Fibroblast of skin of abdomen (primary cell): ENCODE data around the gene SATB1.
"Not testable (repeated sequence)": the region's sequence is repeated elsewhere in the genome, so short reads cannot be mapped to it uniquely, and the experiment has no call there.

ENCODE experiments used
- DNase-seq: peaks from one replicate; pipeline ENCODE4 v3.0.0-alpha.2; 2013

The SATB1 gene

DNA sequence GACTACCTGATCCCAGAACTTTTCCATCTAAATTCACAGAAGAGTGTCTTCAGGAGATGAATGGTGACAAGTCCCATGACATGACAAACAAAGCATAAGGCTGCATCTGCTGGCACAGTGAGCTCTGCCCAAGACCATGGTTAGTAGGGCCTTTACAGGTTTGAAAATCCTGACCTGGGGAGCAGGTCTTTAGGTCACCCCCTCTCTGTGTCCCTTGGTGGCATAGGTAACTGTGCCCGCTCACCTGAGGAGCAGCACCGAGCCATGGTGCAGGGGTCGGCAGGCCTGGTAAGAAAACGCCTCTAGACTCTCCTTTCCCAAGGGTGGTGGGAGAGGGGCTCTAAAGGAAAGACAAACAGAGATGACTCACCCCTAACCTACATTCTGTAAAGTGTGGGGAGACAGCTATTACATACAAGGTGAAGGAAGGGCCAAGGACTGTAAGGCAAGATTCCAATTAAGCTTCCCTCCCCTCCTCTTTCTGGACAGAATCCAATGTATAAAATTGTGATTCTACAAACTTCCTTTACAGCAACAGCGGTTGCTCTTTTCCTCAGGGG is 74.0 kb downstream of the SATB1 start:
- DNase-seq: no peak

DNA sequence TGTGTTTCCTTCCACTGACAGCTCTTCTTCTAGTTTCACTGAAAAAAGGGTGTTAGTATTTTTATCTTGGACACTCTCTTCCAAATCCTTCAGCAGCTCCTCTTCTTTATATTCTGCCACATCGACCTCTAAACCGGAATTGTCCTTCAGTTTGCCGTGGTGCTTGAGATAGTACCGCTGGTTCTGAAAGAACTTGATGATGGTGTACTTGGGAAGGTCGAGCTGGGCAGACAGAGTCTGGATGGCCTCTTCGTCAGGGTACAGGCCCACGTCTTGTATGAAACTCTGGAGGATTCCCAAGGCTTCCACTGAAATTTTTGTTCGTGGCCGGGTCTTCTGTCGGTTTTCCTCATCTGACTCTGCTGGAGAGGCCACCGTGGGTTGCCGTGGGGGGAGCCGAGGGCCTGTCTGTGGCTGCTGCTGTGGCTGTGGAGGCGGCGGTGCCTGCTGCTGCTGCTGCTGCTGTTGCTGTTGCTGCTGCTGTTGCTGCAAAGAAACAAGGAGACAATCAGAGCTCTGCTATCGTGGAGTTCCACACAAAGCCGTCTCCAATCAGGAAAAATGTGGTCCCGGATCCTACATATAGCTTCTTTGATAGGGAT is 75.8 kb downstream of the SATB1 start:
- DNase-seq: no peak

DNA sequence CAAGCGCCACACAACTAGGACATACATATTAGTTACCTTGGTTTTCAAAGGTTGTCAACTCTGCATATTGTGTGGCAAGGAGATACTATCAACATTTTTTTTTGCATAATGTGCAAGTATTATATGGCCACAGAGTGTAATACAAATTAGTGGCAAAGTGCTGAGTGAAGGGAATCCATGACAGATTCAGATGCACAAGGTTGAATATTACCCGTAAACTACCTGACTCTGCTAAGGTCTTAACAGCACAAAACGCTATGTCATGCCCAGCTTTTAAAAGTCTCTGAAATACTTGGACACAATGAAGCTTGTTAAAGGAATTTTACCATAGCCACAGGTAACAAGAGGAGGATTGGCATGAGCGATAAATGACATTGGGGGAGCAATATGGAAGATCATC is 79.0 kb downstream of the SATB1 start:
- DNase-seq: no peak

DNA sequence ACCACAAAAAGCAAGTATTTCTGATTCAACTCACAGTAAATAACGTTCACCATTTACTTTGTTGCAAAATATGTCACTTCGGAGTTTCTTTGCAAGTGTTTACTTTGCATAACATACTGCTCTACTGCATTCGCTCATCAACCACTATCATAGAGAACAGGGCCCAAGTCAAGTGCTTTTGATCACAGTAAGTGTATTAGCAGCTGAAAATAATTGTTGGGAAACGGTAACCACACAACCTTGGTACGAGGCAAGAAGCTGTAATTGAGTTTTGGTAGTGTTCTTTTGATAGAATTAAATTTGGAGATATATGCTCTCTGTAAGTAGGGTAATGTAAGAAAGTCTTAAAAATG is 80.1 kb downstream of the SATB1 start:
- DNase-seq: no peak

DNA sequence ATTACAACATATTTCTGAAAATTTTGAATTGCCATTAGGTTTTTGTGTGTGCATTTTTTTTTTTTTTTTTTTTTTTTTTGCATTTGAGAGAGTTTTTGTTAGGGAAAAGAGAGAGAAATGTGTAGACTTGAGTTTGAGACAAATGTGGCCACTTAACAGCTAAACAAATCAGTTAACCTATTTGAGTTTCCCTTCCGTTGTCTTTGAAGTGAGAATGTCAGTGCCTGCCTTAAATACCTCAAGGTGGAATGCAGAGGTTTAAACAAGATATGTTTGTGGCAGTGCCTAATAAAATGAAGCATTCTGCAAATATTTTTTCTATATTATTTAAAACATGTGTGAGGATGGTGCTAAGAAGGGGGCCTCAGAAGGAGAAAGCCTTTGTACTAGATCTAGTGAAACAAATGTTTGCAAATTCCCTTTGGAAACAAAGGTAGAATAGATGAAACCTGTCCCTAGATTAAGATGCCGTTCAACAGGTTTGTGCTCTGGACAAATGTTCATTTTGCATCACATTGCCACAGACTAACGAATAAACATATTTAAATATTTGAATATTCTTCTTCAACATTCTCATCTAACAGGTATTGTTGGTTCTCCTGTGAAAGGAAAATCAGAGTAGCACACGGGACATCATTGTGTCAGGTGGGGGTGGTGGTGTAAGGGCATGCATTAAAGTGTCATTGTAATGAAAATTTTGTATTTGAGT is 80.7 kb downstream of the SATB1 start:
- no peak for DNase-seq

DNA sequence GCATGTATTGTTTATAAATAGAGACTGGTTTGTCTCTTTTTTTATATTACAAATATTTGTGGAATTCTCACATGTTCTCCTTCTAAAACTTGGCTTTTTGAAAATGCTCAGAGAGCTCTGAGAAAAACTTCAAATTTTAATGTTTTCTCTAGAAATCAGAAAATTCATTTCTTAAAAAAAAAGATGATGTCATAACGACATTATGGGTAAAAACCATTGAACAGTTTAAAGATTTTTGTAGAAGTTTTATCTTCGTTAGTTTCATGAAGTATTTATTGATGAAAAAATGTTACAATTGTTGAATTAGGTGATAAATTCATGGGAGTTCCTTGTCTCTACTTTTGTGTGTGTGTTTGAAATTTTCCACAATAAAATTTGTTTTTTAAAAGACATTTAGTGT is 81.3 kb downstream of the SATB1 start:
- DNase-seq: no peak

DNA sequence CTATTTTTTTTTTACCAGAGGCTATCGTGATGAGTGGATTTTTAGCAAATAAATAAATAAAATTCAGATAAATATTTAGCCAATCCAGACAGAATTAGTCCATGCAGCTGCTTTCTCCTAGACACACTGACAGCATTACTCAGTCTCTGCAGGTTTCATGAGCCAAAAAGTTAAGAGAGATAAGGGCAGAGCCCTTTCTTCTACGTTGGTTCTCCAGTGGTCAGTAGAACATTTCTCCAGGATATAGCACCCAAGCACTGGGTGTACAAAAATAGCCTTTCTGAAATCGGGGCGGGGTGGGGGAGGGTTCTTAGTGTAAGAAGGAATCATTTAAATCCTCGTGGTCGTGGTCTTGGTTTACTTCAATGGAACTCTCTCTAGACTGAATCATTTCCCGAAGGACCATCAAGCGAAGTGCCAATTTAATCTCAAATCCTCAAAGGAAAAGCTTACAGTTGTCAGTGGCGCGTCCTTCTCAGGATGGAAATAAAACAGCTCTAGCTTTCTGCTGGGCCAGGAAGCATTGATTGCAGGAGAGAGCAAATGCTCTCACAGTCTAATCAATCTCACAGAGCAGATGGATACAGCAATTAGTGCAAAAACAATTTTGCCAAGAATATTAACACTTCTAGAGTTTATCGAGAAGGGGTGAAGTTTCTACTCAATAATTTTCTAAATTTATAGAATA is 86.2 kb downstream of the SATB1 start:
- DNase-seq: no peak

DNA sequence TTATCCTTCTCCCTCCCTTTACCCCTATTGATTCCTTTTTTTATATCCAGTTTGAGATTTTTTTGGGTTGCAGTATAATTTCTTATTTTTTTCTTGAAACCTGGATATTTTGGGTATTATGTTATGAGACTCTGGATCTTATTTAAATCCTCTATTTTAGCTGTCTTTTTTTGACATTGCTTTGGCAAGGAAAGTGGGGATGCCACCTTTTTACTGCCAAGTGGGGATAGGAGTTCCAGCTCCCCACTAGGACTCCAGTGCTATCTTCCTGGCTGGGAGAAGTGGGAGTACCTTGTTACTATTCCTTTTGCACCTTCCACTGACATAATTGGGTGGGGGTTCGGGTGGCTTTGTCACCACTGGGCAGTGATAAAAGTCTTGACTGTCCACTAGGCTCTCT is 87.9 kb downstream of the SATB1 start:
- DNase-seq: no peak

DNA sequence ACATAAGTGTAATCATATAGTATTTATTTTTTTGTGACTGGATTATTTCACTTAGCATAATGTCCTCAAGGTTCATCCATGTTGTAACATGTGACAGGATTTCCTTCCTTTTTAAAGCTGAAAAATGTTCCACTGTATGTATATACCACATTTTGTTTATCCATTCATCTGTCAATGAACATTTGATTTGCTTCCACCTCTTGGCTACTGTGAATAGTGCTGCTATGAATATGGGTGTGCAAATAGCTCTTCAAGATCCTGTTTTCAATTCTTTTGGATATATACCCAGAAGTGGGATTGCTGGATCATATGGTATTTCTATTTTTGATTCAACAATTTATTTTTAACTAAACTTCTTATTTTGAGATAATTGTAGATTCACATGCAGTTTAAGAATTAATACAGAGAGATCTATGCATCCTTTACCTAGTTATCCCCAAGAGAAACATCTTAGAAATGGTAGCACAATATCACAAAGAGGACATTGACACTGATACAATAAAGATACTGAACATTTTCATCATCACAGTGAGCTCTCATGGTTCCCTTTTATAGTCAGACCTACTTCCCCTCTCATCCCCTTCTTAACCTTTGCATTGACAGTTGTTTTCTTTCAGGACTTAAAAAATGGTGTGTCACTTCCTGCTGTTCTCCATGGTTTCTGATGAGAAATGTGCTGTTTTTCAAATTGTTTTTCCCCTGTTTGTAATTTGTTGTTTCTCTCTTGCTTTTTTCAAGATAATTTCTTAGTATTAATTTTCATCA is 90.1 kb downstream of the SATB1 start:
- no peak for DNase-seq

DNA sequence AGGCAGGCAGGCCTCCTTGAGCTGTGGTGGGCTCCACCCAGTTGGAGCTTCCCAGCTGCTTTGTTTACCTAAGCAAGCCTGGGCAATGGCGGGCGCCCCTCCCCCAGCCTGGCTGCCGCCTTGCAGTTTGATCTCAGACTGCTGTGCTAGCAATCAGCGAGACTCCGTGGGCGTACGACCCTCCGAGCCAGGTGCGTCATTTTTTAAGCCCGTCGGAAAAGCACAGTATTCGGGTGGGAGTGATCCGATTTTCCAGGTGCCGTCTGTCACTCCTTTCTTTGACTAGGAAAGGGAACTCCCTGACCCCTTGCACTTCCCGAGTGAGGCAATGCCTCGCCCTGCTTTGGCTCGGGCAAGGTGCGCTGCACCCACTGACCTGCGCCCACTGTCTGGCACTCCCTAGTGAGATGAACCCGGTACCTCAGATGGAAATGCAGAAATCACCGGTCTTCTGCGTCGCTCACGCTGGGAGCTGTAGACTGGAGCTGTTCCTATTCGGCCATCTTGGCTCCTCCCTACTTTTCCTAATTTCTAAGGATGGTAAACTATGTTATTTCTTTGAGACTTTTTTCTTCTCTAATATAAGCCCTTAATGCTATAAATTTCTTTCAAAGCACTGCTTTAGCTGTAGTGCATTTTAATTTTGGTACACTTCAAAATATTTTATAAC is 94.2 kb downstream of the SATB1 start:
- not testable (repeated sequence) for DNase-seq

DNA sequence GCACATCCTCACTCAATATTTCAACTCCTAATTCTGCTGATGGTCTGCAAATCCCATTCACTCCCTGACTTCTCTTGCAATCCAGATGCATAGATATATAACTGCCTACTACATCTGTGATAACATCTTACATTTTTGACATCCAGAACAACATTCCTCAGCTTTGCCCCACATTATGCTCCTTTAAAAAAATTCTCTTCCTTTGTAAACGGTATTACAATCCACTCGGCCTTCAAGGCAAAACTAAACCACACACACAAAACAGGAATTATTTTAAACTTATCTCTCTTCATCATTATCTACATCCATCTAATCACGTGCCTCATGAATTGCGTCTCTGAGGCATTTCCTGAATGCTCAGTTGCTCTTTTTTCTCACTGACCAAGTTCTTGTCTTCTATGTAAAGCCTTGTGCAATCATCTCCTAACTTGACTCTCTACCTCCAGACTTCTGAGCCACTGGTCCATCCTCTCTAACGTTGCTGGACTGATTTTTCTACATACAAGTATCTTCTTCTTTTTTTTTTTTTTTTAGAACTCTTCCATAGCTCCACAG is 117.0 kb downstream of the SATB1 start:
- DNase-seq: no peak

DNA sequence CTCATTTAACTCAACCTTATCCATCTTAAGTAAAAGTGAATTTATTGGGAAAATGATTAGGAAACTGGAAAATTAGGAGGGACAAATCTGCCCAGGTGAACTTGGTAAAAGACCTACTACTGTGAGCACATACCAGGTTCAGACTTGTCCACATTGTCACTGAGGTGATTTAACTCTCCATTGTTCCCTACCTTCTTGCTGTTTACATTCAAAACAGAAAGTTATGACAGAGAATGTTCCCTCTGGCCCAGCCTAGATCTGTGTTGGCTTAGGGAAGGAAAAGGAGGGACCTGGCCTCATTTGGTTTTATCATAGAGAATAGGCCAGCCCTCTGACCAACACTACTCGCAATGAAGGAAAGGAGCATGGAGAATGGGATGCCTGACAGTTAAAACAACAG is 117.6 kb downstream of the SATB1 start:
- no peak for DNase-seq

DNA sequence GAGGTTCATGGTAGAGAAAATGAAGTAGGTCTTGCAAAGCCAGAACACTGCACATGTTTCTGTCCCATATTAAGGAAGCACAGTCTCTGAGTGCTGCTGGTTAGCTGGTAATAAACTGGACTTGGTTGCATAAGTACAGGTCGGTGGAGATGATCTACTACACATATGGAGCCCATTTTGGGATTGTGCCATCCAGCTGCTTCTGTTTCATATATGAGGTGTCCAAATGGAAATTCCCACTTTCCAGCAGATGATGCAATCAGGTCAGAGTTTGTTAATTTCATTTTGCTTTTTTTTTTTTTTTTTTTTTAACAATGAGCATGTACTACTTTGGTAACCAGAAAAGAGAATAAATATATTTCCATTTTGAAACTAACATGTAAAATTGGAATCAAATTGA is 122.6 kb downstream of the SATB1 start:
- peak; percentile 81 for DNase-seq

DNA sequence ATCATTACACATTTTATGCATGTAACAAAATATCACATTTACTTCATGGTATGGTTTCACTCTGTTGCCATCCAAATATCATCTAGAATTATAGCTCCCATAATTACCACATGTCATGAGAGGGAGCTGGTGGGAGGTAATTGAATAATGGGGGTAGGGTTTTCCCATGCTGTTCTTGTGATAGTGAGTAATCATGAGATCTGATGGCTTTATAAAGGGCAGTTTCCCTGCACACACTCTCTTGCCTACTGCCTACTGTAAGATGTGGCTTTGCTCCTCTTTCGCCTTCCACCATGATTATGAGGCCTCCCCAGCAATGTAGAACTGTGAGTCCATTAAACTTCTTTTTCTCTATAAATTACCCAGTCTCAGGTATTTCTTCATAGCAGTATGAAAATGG is 123.4 kb downstream of the SATB1 start:
- peak; percentile 53 for DNase-seq

DNA sequence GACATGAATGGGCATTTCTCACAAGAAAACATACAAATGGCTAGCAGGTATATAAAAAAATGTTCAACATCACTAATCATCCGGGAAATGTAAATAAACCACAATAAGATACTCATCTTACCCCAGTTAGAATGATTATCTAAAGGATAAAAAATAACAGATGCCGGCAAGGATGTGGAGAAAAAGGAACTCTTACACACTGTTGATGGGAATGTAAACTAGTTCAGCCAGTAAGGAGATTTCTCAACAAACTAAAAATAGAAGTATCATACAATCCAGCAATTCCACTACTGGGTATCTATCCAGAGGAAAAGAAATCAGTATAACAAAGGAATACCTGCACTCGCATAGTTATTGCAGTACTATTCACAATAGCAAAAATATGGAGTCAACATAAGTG is 124.2 kb downstream of the SATB1 start:
- no peak for DNase-seq

DNA sequence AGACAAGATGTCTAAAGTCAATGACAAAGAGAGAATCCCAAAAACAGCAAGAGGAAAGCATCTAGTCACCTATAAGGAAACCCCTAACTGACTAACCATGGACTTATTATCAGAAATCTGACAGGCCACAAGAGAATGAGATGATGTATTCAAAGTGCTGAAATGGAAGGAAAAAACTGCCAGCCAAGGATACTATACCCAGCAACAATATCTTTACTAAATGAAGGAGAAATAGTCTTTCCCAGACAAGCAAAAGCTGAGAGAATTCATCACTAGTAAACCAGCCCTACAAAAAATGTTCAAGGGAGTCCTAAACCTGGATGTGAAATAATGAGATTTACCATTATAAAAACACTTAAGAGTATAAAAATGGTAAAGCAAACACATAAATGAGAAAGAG is 128.0 kb downstream of the SATB1 start:
- DNase-seq: no peak
